C4-2B (cell line): ENCODE measurements around the gene TTLL8.

Experiments
- H3K27ac ChIP-seq: fragments of 450-650 bp; 2 replicates; pipeline ENCODE4 v1.5.1; 2017
- ZFX ChIP-seq: fragments of 450-650 bp; IDR thresholded peaks from 2 replicates; pipeline ENCODE4 v1.6.1; 2017
- TF ChIP-seq, protein P1 (sequence below): fragments of 450-650 bp; conservative IDR thresholded peaks from 2 replicates; pipeline ENCODE4 v1.5.1; 2017; ENCODE audit warnings: mild to moderate bottlenecking

TTLL8 gene

DNA sequence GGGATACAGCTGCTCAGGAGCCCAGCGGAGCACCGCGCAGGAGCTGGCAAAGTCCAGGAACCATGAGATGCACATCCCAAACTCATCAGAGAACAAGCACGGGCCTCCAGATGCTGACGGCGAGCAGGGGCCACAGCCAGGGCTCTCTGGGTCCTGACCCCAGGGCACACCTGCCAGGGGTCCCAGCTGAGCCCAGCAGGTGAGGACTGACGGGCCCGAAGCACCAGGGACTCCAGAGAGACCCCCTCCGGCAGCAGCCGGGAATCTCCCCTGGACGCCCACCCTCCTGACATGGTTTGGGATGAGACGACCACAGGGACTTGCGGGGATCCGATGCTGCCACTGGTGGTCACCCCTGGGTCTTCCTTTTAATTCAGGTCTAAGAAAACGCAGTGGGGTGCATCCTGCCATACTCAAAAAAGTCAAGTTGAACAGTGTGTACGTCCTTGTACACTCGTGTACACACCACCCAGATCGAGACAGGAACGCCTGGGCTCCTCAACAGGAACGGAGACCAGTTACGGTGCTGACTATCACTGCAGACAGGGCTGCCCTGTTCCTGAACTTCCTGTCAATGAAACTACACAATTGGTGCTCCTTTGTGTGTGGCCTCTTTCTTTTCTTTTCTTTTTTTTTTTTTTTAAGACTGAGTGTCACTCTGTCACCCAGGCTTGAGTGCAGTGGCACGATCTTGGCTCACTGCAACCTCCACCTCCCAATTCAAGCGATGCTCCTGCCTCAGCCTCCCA, 21.9 kb downstream of the TTLL8 start:
- no peak for TF ChIP-seq ZFX
- TF ChIP-seq, protein P1, sequence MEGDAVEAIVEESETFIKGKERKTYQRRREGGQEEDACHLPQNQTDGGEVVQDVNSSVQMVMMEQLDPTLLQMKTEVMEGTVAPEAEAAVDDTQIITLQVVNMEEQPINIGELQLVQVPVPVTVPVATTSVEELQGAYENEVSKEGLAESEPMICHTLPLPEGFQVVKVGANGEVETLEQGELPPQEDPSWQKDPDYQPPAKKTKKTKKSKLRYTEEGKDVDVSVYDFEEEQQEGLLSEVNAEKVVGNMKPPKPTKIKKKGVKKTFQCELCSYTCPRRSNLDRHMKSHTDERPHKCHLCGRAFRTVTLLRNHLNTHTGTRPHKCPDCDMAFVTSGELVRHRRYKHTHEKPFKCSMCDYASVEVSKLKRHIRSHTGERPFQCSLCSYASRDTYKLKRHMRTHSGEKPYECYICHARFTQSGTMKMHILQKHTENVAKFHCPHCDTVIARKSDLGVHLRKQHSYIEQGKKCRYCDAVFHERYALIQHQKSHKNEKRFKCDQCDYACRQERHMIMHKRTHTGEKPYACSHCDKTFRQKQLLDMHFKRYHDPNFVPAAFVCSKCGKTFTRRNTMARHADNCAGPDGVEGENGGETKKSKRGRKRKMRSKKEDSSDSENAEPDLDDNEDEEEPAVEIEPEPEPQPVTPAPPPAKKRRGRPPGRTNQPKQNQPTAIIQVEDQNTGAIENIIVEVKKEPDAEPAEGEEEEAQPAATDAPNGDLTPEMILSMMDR: no peak
- no peak overlapping the region for H3K27ac ChIP-seq

DNA sequence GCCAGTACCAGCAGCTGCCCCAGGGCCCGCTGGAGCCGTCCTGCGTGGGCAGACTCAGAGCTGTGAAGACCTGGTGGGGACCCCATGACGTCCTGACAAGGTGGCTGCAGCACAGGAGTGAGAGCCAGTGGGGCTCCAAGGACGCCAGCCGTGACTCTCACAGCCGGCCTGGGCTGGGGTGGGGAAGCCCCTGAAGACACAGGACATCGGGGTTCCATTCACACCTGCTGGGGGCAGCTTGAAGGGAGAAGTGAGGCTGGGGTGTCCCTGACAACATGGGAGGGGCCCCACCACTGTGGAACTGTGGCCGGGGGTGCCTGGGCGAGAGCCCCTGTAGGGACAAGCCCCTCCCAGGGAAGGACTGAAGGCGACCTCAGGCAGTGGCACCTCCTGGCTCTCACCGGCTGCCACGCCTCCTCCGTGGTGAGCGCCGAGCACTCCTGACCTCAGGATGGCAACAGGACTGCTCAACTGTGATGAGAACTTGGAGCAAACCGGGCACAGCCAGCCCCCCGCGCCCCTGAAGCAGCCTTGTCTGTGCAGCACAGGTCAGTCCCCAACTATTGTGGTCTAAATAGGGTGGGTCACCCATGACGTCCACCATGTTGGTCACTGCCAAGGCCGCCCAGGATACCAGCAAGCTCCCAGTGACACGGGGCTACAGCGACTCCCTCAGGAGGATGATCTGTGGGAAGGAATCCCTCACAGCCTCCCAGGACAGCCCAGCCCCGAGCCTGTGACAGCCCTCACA, 22.8 kb downstream of the TTLL8 start:
- TF ChIP-seq ZFX: no peak
- TF ChIP-seq, protein P1: no peak
- no peak overlapping the region for H3K27ac ChIP-seq

DNA sequence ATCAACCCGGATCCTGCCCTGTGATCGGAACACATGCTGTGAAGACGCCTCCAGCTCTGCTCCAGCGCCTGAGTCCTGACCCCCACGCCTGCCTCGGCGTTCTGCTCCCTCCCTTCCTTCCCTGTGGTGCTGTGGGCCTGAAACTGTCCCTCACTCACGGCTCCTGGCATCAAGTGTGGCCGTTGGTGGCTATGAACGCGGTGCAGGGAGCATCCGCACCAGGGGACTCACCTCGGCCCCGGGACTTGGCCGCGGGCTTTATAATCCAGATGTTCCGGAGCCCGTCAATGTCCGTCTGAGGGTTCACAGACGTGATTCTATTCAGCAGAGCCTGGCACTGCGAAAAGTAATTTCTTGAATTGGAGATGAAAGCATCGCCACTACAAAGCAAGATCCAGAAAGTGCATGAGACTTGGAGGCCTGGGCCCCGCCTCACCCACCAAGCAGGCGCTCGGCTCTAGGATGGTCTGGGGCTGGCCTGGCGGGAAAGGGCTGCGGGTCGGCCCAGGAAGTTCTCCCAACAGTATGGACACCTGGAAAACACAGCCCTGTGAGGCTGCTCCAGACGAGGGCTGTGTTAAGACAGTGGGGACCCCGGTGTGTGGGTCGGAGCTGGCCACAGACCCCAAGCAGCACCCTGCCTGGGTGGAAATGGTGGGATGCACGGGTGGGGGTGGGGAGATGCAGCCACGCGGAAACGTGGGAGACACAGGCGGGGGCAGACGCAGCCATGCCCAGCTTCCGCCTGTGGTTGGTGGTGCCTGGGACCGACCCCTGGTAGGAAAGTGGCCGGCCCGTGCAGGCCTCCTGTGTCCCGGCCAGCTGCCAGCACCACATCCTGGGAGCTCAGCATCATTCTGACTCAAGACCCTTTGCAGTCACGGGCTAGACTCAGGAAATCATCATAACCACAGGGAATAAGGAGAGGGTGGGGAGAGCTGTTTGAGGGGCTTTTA, 23.7 kb downstream of the TTLL8 start:
- TF ChIP-seq, protein P1: no peak
- TF ChIP-seq ZFX: no peak
- no peak overlapping the region for H3K27ac ChIP-seq

DNA sequence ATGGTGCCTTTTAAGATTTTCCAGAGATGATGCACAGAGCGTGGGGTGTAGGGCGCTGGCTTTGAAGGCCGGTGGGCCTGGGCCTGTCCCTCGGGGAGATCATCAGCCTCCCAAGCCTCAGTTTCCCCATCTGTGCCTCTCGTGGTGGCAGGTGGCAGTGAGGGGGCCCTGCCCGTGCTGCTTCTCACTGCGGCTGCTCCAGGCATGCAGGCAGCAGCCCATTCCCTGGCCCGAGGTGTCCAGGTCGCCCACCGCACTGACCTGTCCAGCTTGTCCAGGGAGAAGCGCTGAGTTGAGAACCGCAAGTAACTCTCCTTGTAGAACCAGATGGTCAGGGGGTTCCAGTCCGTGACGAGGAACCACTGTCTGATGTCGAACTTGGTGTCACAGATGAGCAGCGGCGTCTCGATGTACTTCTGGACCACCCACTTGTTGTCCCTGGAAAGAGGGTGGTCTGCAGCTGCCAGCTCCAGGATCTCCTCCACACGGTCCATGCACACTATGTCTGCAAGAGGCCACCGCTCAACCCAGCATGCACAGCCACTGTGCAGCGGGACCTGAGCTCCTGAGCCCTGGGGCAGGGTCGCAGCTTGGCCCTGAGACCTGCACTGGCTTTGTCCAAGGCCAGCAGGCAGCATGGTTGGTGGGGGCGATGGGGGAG, 25.0 kb downstream of the TTLL8 start:
- no peak overlapping the region for H3K27ac ChIP-seq
- TF ChIP-seq ZFX: no peak
- TF ChIP-seq, protein P1: no peak

DNA sequence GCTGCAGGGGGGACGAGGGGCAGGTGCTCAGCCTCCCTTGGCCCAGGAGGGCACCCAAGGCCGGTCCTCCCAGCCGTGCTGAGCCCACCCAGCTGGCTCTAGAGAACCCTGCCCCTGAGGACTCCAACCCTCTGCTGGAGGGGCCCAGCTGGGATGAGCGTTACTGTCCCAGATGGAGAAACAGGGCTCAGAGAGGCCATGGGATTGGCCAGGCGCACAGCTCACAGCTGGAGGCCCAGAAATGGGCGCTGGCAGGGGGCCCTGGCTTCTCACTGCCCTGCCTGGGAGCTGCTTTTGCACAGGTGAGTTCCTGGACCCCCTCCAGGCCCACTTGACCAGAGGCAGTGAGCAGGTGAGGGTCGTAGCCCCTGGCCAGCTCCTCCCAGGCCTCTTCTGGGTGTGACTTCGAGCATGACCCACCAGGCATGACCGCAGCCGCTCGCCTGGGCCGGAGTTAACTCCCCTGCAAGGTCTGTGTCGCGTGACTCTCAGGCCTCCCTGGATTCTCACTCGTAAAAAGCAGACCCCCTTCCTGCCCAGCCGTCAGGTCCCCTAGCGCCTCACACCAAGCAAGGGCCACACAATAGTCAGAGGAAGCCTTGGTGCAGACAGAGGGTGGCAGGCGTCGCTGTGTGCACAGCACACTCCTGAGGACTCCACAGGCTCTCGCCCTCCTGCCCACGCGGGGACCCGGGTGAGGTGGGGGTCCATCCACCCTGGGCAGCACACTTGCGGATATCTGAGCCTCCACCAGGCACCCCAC, 25.8 kb downstream of the TTLL8 start:
- no peak overlapping the region for H3K27ac ChIP-seq
- TF ChIP-seq ZFX: no peak
- TF ChIP-seq, protein P1: no peak
